HepG2 (cell line): ENCODE data around the gene C3orf52. TPM values are rescaled to one million over a fixed set of nuclear protein-coding genes. Genes with fewer than 3 reads are reported as not detected.

Experiments used
- ATAC-seq: fragments of 200-7000 bp; cut with Tn5 transposase; 3 replicates; pipeline ENCODE4 v1.9.1; 2020; ENCODE audit warnings: mild to moderate bottlenecking, moderate library complexity
- BruUV-seq: library from RNA; stranded (reverse); fragments of 400-500 nt; replicated peaks from 2 replicates; lab custom pipeline; 2021; lab: Mats Ljungman, UMichigan
- CTCF ChIA-PET: fragments of 300-600 bp; formaldehyde crosslinking; extraction: SDS; loops from one replicate; lab custom pipeline; 2021; ENCODE audit warnings: low total read pairs, inconsistent platforms, low intra/inter-chr PET ratio; lab: Yijun Ruan, JAX
- POLR2A ChIA-PET: fragments of 350-600 bp; sonication (Branson Sonifier 250); formaldehyde crosslinking; loops from one replicate; lab custom pipeline; 2020; ENCODE audit warnings: antibody characterized with exemption, inconsistent platforms; lab: Yijun Ruan, JAX
- DNase-seq: peaks from one replicate; pipeline ENCODE4 v3.0.0-alpha.2; 2015; ENCODE audit warnings: low spot score
- FAIRE-seq: peaks from 3 replicates; lab custom pipeline; 2011; peaks lifted over from hg19 to GRCh38; lab: Jason Lieb, UNC
- H2AFZ ChIP-seq: one replicate; pipeline ENCODE4 v1.6.1; 2011; ENCODE audit warnings: low read length, inconsistent platforms
- H3K27ac ChIP-seq: fragments of 300-600 bp; 3 replicates; pipeline ENCODE4 v1.8.0; 2011; ENCODE audit warnings: mixed run types, mild to moderate bottlenecking, mixed read lengths, low read length, inconsistent platforms; ENCODE audit not compliant: insufficient read depth; ENCODE audit errors: extremely low read length
- H3K27me3 ChIP-seq, 2 experiments: fragments of 200-600 bp in 1 of 2; 2 replicates in 1 of 2; 3 replicates in 1 of 2; pipeline versions ENCODE4 v1.6.0 to v1.8.0; 2011; ENCODE audit warnings: low read length in 2 of 2, mild to moderate bottlenecking in 2 of 2, moderate library complexity in 2 of 2, inconsistent platforms in 1 of 2; ENCODE audit not compliant: insufficient read depth in 2 of 2, control insufficient read depth in 1 of 2
- H3K36me3 ChIP-seq, 2 experiments: fragments of 200-600 bp in 1 of 2; replicated peaks in 1 of 2; 2 replicates in 1 of 2; 3 replicates in 1 of 2; pipeline versions ENCODE4 v1.5.1 to v1.8.0; 2011; ENCODE audit warnings: low read length in 2 of 2, inconsistent platforms in 1 of 2; ENCODE audit not compliant: insufficient read depth in 2 of 2, control insufficient read depth in 1 of 2
- H3K4me1 ChIP-seq: 2 replicates; pipeline ENCODE4 v1.5.1; 2012; ENCODE audit warnings: low read length, inconsistent platforms; ENCODE audit not compliant: insufficient read depth
- H3K4me2 ChIP-seq: 2 replicates; pipeline ENCODE4 v1.6.0; 2011; ENCODE audit warnings: low read depth, low read length, inconsistent platforms
- H3K4me3 ChIP-seq, 3 experiments: fragments of 200-600 bp in 1 of 3; sonication (generic), shearing (Covaris generic) in 1 of 3; replicated peaks in 1 of 3; 2 replicates each; pipeline ENCODE4 v1.5.1; 2011 to 2016; ENCODE audit warnings: low read length in 3 of 3, inconsistent platforms in 2 of 3, low read depth in 2 of 3, mild to moderate bottlenecking in 2 of 3, control low read depth in 1 of 3, mixed read lengths in 1 of 3; ENCODE audit not compliant: insufficient read depth in 1 of 3
- H3K79me2 ChIP-seq: one replicate; pipeline ENCODE4 v1.6.1; 2011; ENCODE audit warnings: low read length, inconsistent platforms; ENCODE audit not compliant: insufficient read depth
- H3K9ac ChIP-seq: 2 replicates; pipeline ENCODE4 v1.6.0; 2011; ENCODE audit warnings: mild to moderate bottlenecking, low read depth, low read length, inconsistent platforms; ENCODE audit not compliant: insufficient read depth
- H3K9me3 ChIP-seq: 2 replicates; pipeline ENCODE4 v1.5.1; 2012; ENCODE audit warnings: mild to moderate bottlenecking, low read length
- H4K20me1 ChIP-seq: 2 replicates; pipeline ENCODE4 v1.6.0; 2011; ENCODE audit warnings: inconsistent platforms, mild to moderate bottlenecking, low read length, moderate library complexity; ENCODE audit not compliant: insufficient read depth
- CAMTA2 ChIP-seq: sonication (generic); formaldehyde crosslinking; IDR thresholded peaks from 2 replicates; pipeline ENCODE4 v1.4.0; 2020; ENCODE audit warnings: mild to moderate bottlenecking, missing genetic modification reagents, borderline replicate concordance
- NR2F6 ChIP-seq, 2 experiments: IDR thresholded peaks; 2 replicates each; pipeline ENCODE4 v1.6.1; 2016; ENCODE audit warnings: antibody characterized with exemption in 1 of 2, mild to moderate bottlenecking in 1 of 2
- ZBTB1 ChIP-seq: sonication (generic); formaldehyde crosslinking; IDR thresholded peaks from 2 replicates; pipeline ENCODE4 v1.4.0; 2020; ENCODE audit warnings: missing genetic modification reagents, borderline replicate concordance
- ZNF431 ChIP-seq: sonication (generic); formaldehyde crosslinking; IDR thresholded peaks from 2 replicates; pipeline ENCODE4 v1.9.0; 2022; ENCODE audit warnings: missing genetic modification reagents, low read depth, mild to moderate bottlenecking, borderline replicate concordance
- ZNF660 ChIP-seq: sonication (generic); formaldehyde crosslinking; IDR thresholded peaks from 2 replicates; pipeline ENCODE4 v1.5.1; 2020; ENCODE audit warnings: mild to moderate bottlenecking, low read depth, missing genetic modification reagents, borderline replicate concordance
- ZSCAN30 ChIP-seq: sonication (generic); formaldehyde crosslinking; IDR thresholded peaks from 2 replicates; pipeline ENCODE4 v1.5.0; 2020; ENCODE audit warnings: mild to moderate bottlenecking, missing genetic modification reagents
- WGBS: methylation state at CpG from one replicate; pipeline ENCODE4 v1.1.6; 2017; ENCODE audit warnings: low lambda C conversion rate; 5-methylcytosine and 5-hydroxymethylcytosine counted together
- in situ Hi-C: cut with HindIII; loops from 2 replicates; pipeline ENCODE4 v1.10.0; 2017; ENCODE audit warnings: low pct_unique_long_range_greater_than_20kb; ENCODE audit not compliant: extremely low pct_ligation_motif_present
- intact Hi-C: fragments of 100-400 bp; cut with micrococcal nuclease; formaldehyde crosslinking; loops from one replicate; pipeline ENCODE4 v1.10.0; 2022; ENCODE audit not compliant: unreplicated experiment
- polyA plus RNA-seq, 8 experiments: library from polyadenylated mRNA; depleted of rRNA in 3 of 8; stranded (reverse) in 7 of 8; unstranded in 1 of 8; fragments of >200 nt; fragmentation: Illumina TruSeq in 4 of 8; extraction: Trizol in 4 of 8; gene quantifications; 2 replicates each; pipeline versions ENCODE4 v1.2.1 to v1.2.3, GENCODE V29; 2011 to 2016; ENCODE audit warnings: low read depth in 4 of 8, missing spikeins in 1 of 8, mixed read lengths in 1 of 8; ENCODE audit not compliant: insufficient read depth in 1 of 8
- total RNA-seq, 5 experiments: library from RNA; depleted of rRNA; stranded (reverse); fragments of >200 nt; fragmentation: Illumina TruSeq; extraction: Trizol; gene quantifications; 2 replicates each; pipeline ENCODE4 v1.2.3, GENCODE V29; 2016; ENCODE audit warnings: low read depth in 1 of 5
- TF ChIP-seq, protein P1 (sequence below): sonication (generic); formaldehyde crosslinking; IDR thresholded peaks from 2 replicates; pipeline ENCODE4 v1.8.0; 2022; ENCODE audit warnings: mild to moderate bottlenecking, missing genetic modification reagents, moderate library complexity
- TF ChIP-seq, protein P2 (sequence below): sonication (generic); formaldehyde crosslinking; IDR thresholded peaks from 2 replicates; pipeline ENCODE4 v1.5.0; 2020; ENCODE audit warnings: missing genetic modification reagents
- TF ChIP-seq, protein P3 (sequence below): IDR thresholded peaks from 2 replicates; pipeline ENCODE4 v1.6.1; 2012; ENCODE audit warnings: low read depth, low read length, improper control_type of control experiment

C3orf52 gene
- total and polyA plus RNA-seq, 2 of the 13 experiments (the other 11 are each of a cell fraction or from before 2014, with no cell fraction given), result 0.79 to 1.2 TPM

- no peak for DNase-seq
- Histone ChIP-seq H2AFZ (no peak overlapping the region), H3K27ac (no peak overlapping the region), H3K36me3 (no peaks in the 10 kb centered on the region), H3K4me2 (no peak overlapping the region)
- CTCF ChIA-PET, result interaction anchor here (1.6 to 1.8 kb wide), 2 partner anchors 384 to 396 kb away, joined by 7 to 20 read pairs; no protein-coding TSS in a partner anchor
- TF ChIP-seq ZNF660 (CRISPR knock-in tag) (no peak), ZNF431 (no peak), ZBTB1 (CRISPR knock-in tag) (no peak), NR2F6 (IDR thresholded peaks at IDR 0.05) (no peak), NR2F6 (CRISPR knock-in tag; IDR thresholded peaks at IDR 0.05) (no peak), ZSCAN30 (CRISPR knock-in tag) (no peak), CAMTA2 (CRISPR knock-in tag) (no peak)
- TF ChIP-seq, protein P1, sequence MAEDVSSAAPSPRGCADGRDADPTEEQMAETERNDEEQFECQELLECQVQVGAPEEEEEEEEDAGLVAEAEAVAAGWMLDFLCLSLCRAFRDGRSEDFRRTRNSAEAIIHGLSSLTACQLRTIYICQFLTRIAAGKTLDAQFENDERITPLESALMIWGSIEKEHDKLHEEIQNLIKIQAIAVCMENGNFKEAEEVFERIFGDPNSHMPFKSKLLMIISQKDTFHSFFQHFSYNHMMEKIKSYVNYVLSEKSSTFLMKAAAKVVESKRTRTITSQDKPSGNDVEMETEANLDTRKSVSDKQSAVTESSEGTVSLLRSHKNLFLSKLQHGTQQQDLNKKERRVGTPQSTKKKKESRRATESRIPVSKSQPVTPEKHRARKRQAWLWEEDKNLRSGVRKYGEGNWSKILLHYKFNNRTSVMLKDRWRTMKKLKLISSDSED (CRISPR knock-in tag), result no peak
- TF ChIP-seq, protein P2, sequence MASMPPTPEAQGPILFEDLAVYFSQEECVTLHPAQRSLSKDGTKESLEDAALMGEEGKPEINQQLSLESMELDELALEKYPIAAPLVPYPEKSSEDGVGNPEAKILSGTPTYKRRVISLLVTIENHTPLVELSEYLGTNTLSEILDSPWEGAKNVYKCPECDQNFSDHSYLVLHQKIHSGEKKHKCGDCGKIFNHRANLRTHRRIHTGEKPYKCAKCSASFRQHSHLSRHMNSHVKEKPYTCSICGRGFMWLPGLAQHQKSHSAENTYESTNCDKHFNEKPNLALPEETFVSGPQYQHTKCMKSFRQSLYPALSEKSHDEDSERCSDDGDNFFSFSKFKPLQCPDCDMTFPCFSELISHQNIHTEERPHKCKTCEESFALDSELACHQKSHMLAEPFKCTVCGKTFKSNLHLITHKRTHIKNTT (CRISPR knock-in tag), result no peak
- TF ChIP-seq, protein P3, sequence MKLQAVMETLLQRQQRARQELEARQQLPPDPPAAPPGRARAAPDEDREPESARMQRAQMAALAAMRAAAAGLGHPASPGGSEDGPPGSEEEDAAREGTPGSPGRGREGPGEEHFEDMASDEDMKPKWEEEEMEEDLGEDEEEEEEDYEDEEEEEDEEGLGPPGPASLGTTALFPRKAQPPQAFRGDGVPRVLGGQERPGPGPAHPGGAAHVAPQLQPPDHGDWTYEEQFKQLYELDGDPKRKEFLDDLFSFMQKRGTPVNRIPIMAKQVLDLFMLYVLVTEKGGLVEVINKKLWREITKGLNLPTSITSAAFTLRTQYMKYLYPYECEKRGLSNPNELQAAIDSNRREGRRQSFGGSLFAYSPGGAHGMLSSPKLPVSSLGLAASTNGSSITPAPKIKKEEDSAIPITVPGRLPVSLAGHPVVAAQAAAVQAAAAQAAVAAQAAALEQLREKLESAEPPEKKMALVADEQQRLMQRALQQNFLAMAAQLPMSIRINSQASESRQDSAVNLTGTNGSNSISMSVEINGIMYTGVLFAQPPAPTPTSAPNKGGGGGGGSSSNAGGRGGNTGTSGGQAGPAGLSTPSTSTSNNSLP, result no peak
- TF ChIP-seq, all 625 proteins: peak for 0
- POLR2A ChIA-PET, result no interaction called here
- Histone ChIP-seq H3K4me1 (no peaks in the 10 kb centered on the region), H3K4me3 (no peak overlapping the region), H3K27me3 (no peaks in the 10 kb centered on the region; a peak in 1 of 5 replicates), H3K9ac (no peak overlapping the region), H3K9me3 (no peaks in the 10 kb centered on the region), H3K79me2 (no peaks in the 10 kb centered on the region), H4K20me1 (no peaks in the 10 kb centered on the region)
- FAIRE-seq (no peak), ATAC-seq (no peak)
- BruUV-seq, result no TSS peak
- in situ Hi-C loops, result loop anchor here (10.0 kb wide), 1 partner anchor 379 kb away; no protein-coding TSS in a partner anchor
- intact Hi-C loops, result loop anchor here (10.0 kb wide), 1 partner anchor 159 kb away; the partner anchor contains the start of gene SLC9C1
- 19% methylated on average over 1 of the region's 1 CpG for WGBS
These were observed 49.9 kb downstream of the C3orf52 start for GRCh38 chr3:112136046-112136445.
